ENCODE results near the gene SEMA3A. TPM values are rescaled to one million over a fixed set of nuclear protein-coding genes. Genes with fewer than 3 reads are reported as not detected.

SEMA3A gene
- total RNA-seq, 1 donor from 2014 or later: 134 TPM

- Histone ChIP-seq H4K20me1 (ENCODE audit: low read depth) (peaks cover 4% of the 10 kb centered on the region), H3K9me3 (ENCODE audit: low read depth) (no peaks in the 10 kb centered on the region), H3K79me2 (ENCODE audit: low read depth) (peaks cover 4% of the 10 kb centered on the region), H3K27me3 (no peaks in the 10 kb centered on the region), H3K36me3 (no peaks in the 10 kb centered on the region), H3K9ac (no peak overlapping the region), H3K4me3 (no peak overlapping the region), H2AFZ (replicated peaks) (no peak overlapping the region), H3K4me1 (no peaks in the 10 kb centered on the region), H3K27ac (no peak overlapping the region), H3F3A (ENCODE audit: low read depth) (peaks cover 13% of the 10 kb centered on the region), H3K4me2 (no peak overlapping the region)
- Mint-ChIP-seq H3K4me3 (no peak overlapping the region), H3K27ac (peak overlapping the region; percentile 27), H3K4me1 (peaks cover 18% of the 10 kb centered on the region), H3K36me3 (peaks cover 12% of the 10 kb centered on the region), H3K27me3 (ENCODE audit: insufficient read depth, low read depth) (no peaks in the 10 kb centered on the region), H3K9me3 (no peaks in the 10 kb centered on the region)
- DNase-seq (ENCODE audit: low spot score): no peak
- TF ChIP-seq EZH2 (IDR thresholded peaks at IDR 0.05) (no peak), EZH2phosphoT487 (IDR thresholded peaks at IDR 0.05) (no peak), CTCF (IDR thresholded peaks at IDR 0.05) (no peak)
Observed at GRCh38 chr7:84092207-84092606, 102.4 kb downstream of the SEMA3A start.

GRCh38 chr7:84091318-84091717 lies 103.3 kb downstream of the SEMA3A start:
- Histone ChIP-seq H3K9ac (no peak overlapping the region), H3K27me3 (no peaks in the 10 kb centered on the region), H4K20me1 (ENCODE audit: low read depth) (no peaks in the 10 kb centered on the region), H3K36me3 (no peaks in the 10 kb centered on the region), H3K9me3 (ENCODE audit: low read depth) (no peaks in the 10 kb centered on the region), H3K27ac (no peak overlapping the region), H3K79me2 (ENCODE audit: low read depth) (no peaks in the 10 kb centered on the region), H3F3A (ENCODE audit: low read depth) (peaks cover 16% of the 10 kb centered on the region), H3K4me3 (no peak overlapping the region), H3K4me1 (no peaks in the 10 kb centered on the region), H2AFZ (replicated peaks) (no peak overlapping the region), H3K4me2 (no peak overlapping the region)
- H3K9me3 Mint-ChIP-seq: no peaks in the 10 kb centered on the region
- peaks cover 12% of the 10 kb centered on the region for H3K36me3 Mint-ChIP-seq
- DNase-seq (ENCODE audit: low spot score): no peak
- H3K27me3 Mint-ChIP-seq (ENCODE audit: insufficient read depth, low read depth): no peaks in the 10 kb centered on the region
- peaks cover 13% of the 10 kb centered on the region for H3K4me1 Mint-ChIP-seq
- TF ChIP-seq CTCF (IDR thresholded peaks at IDR 0.05): no peak
- TF ChIP-seq EZH2 (IDR thresholded peaks at IDR 0.05): no peak
- no peak for TF ChIP-seq EZH2phosphoT487 (IDR thresholded peaks at IDR 0.05)
- no peak overlapping the region for H3K27ac Mint-ChIP-seq
- no peak overlapping the region for H3K4me3 Mint-ChIP-seq

GRCh38 chr7:84088802-84089201 lies 105.8 kb downstream of the SEMA3A start:
- Histone ChIP-seq H3K9me3 (ENCODE audit: low read depth) (no peaks in the 10 kb centered on the region), H4K20me1 (ENCODE audit: low read depth) (peaks cover 5% of the 10 kb centered on the region), H3K36me3 (no peaks in the 10 kb centered on the region), H3K4me3 (no peak overlapping the region), H3K27me3 (no peaks in the 10 kb centered on the region), H2AFZ (replicated peaks) (no peak overlapping the region), H3F3A (ENCODE audit: low read depth) (peaks cover 22% of the 10 kb centered on the region), H3K4me1 (no peaks in the 10 kb centered on the region), H3K79me2 (ENCODE audit: low read depth) (no peaks in the 10 kb centered on the region), H3K9ac (no peak overlapping the region), H3K27ac (no peak overlapping the region), H3K4me2 (no peak overlapping the region)
- H3K9me3 Mint-ChIP-seq: no peaks in the 10 kb centered on the region
- peaks cover 19% of the 10 kb centered on the region for H3K4me1 Mint-ChIP-seq
- TF ChIP-seq CTCF (IDR thresholded peaks at IDR 0.05) (no peak), EZH2 (IDR thresholded peaks at IDR 0.05) (no peak), EZH2phosphoT487 (IDR thresholded peaks at IDR 0.05) (no peak)
- peaks cover 12% of the 10 kb centered on the region for H3K36me3 Mint-ChIP-seq
- DNase-seq (ENCODE audit: low spot score): no peak
- H3K27ac Mint-ChIP-seq: no peak overlapping the region
- no peak overlapping the region for H3K4me3 Mint-ChIP-seq
- H3K27me3 Mint-ChIP-seq (ENCODE audit: insufficient read depth, low read depth): no peaks in the 10 kb centered on the region
